Umbilical cord (tissue), 2 donors: ENCODE measurements around the gene OR4F15. TPM values are rescaled to one million over a fixed set of nuclear protein-coding genes. Genes with fewer than 3 reads are reported as not detected.
"Not testable (repeated sequence)": the region's sequence is repeated elsewhere in the genome, so short reads cannot be mapped to it uniquely, and the experiment has no call there.

Experiments
- DNase-seq: peaks from one replicate; pipeline ENCODE4 v3.0.0-alpha.2; 2015; ENCODE audit warnings: low spot score
- total RNA-seq: library from RNA; depleted of rRNA; stranded (reverse); fragments of >200 nt; gene quantifications from one replicate; pipeline ENCODE4 v1.2.3, GENCODE V29; 2014; ENCODE audit warnings: low replicate concordance; ENCODE audit not compliant: insufficient read depth

Gene OR4F15
- total RNA-seq, result 2.9 TPM

GRCh38 chr15:101811902-101812301, at the start of gene OR4F15:
Gene OR4F15, plus strand, starts transcription at chr15:101812202. Its CDS starts 5,985 bp downstream, at chr15:101818187.
- DNase-seq, result no peak

DNA sequence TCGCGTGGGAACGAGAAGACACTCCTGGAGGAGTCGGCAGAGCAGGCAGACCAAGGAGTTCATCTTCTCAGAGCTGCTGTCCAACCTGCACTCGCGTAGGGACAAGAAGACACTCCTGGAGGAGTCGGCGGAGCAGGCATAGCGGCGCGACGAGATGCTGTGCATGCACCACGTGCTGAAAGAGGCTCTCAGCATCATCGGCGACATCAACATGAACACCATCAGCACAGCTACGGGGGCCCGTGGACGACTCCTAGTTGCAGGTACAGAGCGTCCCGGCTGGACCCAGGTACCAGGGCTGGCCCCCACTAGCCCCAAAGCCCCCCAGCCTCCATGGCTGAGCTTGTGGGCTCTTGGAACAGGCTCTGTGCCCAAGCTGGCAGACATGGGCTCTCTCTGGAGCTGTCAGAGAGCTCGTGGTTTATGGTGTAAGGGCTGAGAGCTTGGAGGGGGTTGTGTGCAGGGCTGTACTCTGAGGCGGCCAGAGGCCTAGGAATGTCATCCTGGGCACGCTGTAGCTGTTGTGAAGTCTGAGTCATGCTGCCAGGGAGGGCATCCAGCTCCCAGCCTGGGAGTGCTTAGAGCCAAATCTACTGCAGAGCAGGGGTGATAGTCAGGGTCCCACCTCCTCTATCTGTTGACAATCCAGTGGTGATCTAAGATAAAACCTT, 47.2 kb upstream of the OR4F15 start:
- DNase-seq, result not testable (repeated sequence)

GRCh38 chr15:101765340-101765671, 46.7 kb upstream of the OR4F15 start:
- DNase-seq, result not testable (repeated sequence)

DNA sequence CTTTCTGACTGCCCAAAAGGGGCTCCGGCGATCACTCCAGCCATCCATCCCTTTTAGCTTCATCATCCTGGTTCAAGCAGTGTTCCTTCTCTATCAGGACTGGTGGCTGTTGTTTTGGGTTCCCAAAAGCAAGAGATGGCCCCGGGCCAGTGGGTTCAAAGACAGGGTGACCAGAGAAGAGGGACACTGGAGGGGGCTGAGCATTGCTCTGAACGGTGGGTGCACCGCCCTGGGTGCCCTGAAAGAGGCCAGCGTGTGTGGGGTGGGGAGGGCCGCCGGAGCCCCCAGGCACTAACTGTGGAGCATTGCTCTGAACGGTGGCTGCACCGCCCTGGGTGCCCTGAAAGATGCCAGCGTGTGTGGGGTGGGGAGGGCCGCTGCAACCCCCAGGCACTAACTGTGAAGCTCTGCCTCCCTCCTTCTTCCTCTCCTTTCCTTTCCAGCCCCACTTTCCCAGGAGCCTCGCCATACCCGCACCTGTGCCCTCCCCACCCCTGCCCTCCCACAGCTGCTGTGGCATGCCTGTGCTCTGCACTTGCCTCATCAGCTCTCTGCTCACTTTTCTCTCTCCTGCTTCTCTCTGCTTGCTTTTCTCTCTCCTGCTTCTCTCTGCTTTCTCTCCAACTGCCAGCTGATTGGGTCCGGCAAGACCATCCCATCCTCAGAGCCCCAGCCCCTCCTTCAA, 46.1 kb upstream of the OR4F15 start:
- DNase-seq, result no peak

DNA sequence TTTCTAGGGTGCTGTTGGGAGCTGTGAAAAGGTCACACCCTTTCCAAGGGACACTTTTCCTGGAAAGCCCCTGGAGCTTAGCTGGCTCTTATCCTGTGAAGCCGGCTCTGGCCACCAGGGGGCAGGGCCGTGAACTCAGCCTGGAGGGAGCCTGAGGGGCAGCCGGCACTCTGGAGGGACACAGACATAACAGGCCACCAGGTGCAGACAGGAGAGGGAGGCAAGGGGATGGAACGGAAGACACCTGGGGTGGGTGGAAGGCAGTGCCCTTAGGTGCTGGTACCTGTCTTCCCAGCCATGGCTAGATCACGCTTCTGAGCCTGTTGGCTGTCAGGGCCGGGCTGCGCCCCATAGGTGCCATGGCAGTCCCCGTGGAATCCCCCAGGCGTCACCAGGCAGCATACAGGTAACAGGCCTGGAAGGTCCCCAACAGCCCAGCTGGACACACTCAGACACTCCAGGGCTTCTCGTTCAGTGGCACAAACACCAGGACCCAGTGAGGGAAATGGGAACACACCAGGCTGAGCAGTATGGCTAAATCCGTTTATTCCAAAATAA, 44.8 kb upstream of the OR4F15 start:
- DNase-seq, result not testable (repeated sequence)

DNA sequence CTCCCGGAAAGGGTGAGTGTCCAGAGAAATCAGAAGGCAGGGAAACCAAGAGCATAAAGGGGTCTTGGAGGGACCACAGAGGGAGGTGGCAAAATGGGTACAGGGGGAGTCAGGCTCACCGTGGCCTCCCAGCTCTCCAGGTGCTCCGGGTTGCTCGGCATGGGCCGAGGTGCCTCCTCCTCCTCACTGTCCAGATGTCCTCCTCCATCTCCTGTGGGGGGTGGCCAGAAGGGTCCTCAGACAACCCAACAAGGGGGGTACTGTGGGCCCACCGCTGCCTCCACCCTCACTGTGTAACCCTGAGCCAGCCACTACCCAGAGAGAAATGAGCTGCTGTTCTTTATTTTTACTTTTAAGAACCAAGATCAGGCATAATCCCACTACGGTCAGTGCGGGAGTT, 39.1 kb upstream of the OR4F15 start:
- no peak for DNase-seq

DNA sequence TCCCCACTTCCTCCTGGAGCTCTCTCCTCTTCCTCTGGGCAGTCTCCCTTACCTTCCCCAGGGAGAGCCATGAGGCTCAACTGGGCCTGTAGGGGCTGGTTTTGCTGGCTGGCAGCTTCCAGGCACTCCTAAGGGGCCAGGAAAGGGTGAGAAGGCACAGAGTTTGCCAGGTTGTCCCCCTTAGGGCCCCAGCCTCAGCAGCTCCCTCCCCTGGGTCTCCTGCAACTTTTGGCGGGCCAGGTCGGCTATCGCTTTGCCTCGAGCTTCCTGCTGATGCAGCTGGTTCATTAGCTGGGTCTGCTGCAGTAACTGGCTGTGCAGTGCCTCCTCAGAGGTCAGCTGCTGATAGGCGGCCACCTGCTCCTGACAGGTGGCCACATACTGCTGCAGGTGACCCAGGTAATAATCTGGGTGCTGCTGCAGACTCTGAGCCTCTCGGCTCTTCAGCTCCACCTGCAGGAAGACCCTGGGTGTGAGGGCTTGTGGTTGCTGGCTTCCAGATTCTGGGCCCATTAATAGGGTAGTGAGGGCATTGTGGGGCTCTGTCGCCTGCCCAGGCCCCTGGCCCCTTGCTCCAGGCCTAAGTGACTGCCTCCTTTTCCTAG, 38.4 kb upstream of the OR4F15 start:
- no peak for DNase-seq

DNA sequence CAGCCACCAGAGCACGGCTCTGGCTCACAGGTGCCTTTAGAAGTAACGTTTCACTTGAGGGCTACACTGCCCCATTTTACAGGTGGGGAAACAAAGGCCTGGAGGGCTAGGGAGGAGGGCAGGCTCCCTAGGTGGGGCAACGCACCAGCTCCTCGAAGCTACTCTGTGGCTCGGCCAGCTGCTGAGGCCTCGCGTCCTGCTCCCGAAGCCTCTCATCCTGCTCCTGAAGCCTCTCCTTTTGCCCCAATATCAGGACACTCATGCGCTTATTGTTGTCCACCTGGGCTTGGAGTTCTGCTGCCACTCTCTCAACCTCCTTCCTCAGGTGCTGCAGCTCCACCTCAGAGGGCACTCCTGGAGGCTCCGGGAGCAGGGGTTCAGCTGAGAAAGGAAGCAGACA, 36.9 kb upstream of the OR4F15 start:
- no peak for DNase-seq

- not testable (repeated sequence) for DNase-seq
These were observed 33.4 kb upstream of the OR4F15 start for GRCh38 chr15:101778576-101778975.

DNA sequence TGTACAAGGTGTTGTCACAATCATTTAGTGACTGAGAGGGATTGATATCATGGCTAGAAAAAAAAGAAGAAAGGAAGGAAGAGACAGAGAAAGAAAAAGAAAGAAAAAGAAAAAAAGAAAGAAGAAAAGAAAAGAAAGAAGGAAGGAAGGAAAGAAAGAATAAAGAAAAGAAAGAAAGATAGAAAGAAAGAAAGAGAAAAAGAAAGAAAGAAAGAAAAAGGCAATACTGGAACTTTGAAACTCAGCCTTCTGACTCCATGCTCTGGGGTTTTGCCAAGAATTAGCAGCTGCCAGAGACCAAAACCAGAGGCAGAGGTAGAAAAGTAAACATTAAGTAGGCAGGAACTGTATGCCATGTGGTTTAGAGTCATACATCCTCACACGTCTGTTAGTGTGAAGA, 31.8 kb upstream of the OR4F15 start:
- not testable (repeated sequence) for DNase-seq

DNA sequence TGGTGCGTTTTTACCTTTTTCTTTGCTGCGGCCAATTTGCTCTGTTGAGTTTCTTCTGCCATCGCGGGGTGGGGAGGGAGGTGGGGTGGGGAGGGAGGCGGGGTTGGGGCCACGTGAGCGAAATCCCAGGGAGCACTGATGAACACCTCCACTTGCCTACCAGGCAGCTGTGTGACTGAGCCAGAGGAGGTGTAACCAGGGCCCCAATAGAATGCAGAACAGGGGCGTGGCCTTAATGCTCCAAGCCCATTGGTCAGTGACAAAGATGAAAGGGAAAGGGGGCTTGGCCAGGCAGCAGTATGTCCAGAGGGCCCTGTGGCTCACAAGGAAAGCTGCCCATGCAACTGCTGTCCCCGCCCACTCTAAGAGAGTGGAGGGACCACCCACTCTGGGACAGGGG, 30.1 kb upstream of the OR4F15 start:
- no peak for DNase-seq

- DNase-seq, result no peak
These were observed 27.4 kb upstream of the OR4F15 start for GRCh38 chr15:101784644-101785043.

DNA sequence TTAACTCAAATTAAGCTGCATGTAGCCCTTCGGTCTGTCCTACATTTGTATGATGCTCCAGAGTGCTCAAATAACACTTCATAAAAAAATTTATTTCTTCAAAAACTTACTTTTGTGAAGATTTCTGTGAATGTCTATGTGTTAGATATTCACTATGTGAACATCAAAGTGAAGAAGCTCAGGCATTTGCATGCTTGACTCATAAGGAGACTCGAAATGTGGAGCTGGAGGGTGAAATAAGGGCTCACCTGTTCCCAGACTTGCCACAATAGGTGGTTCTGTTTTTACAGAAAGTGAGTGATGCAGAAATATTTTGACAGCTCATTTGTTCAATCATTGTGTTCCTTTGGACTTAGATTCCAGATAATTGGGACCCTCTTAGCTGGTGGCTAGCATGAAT, 25.6 kb upstream of the OR4F15 start:
- not testable (repeated sequence) for DNase-seq

GRCh38 chr15:101788001-101788400, 24.0 kb upstream of the OR4F15 start:
- DNase-seq, result not testable (repeated sequence)

DNA sequence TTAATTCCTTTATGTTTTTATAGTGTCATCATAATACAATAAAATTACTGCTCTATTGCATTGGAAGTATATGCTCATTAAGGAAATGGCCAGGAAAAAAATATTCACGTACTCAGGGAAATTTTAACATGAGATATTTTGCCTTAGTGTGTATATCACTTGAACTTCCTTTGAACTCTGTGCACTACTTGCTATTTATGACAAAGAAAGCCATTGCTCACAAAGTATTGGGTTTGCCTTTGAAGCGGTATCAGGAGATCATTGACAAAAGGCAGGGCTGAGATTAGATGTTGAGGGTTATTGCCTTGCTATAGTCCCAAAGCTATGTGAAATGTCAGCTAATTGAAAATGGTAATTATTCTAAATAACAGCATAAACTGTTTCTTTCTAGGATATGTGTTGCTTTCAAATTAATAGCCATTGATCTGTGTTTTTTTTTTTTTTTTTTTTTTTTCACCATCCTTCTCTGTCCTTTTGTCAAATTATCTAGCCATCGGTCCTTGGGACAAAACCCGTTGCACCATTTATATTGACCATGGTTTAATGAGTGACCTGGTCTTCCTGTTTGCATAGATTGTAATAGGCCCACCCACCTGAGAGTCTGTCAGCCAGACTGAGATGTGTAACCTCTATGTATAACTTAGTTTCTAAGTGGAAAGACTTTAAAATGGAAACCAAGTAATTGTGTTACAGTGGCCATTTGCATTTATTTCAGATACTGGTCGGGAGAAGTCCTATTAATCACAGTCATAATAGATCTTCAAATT, 23.3 kb upstream of the OR4F15 start:
- not testable (repeated sequence) for DNase-seq

GRCh38 chr15:101790748-101791147, 21.3 kb upstream of the OR4F15 start:
- DNase-seq, result not testable (repeated sequence)

GRCh38 chr15:101793981-101794380, 18.0 kb upstream of the OR4F15 start:
- not testable (repeated sequence) for DNase-seq

GRCh38 chr15:101795455-101795854, 16.5 kb upstream of the OR4F15 start:
- DNase-seq, result no peak

DNA sequence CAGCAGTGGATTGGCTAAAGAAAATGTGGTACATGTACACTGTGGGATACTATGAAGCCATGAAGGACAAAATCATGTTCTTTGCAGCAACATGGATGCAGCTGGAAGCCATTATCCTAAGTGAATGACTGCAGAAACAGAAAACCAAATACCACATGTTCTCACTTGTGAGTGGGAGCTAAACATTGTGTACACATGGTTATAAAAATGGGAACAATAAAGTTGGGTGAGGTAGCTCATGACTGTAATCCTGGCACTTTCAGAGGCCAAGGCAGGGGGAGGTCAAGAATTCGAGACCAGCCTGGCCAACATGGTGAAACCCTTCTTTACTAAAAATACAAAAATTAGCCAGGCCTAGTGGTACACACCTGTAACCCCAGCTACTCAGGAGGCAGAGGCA, 12.3 kb upstream of the OR4F15 start:
- DNase-seq, result no peak

GRCh38 chr15:101801048-101801447, 11.0 kb upstream of the OR4F15 start:
- DNase-seq, result peak; percentile 3

DNA sequence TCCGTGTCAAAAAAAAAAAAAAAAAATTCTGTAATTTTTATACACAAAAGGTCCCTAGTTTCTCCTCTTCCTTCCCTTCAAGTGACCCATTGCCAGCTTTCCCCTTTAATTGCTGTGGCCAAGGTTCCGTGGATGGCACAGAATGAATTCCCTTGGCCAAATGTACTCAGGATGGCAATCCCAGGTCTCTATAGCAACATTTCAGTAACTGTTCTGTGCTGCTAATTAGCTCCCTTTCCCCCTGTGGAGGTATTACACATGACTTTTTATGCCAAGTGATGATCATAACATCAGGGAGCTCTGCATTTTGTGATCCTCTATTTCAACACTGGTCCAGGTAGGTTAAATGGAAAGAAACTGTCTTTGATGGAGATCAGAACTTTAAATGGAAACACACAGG, 8.8 kb upstream of the OR4F15 start, which contains the start of gene OR4F6:
Gene OR4F6, plus strand, starts transcription at position 301 of the 400 bp plus-strand sequence. CDS start 2,211 bp downstream, outside the sequence.
- DNase-seq, result no peak

GRCh38 chr15:101803676-101804075, 8.3 kb upstream of the OR4F15 start:
- DNase-seq, result no peak
